ENCODE measurements around the gene RNF208.
A peak's percentile ranks its signal among the peaks of the same experiment; 100 is the strongest.
"Not testable (repeated sequence)": the region's sequence is repeated elsewhere in the genome, so short reads cannot be mapped to it uniquely, and the experiment has no call there.

The RNF208 gene

GRCh38 chr9:137253717-137254623 is 31.9 kb upstream of the RNF208 start:
- DNase-seq = no peak

DNA sequence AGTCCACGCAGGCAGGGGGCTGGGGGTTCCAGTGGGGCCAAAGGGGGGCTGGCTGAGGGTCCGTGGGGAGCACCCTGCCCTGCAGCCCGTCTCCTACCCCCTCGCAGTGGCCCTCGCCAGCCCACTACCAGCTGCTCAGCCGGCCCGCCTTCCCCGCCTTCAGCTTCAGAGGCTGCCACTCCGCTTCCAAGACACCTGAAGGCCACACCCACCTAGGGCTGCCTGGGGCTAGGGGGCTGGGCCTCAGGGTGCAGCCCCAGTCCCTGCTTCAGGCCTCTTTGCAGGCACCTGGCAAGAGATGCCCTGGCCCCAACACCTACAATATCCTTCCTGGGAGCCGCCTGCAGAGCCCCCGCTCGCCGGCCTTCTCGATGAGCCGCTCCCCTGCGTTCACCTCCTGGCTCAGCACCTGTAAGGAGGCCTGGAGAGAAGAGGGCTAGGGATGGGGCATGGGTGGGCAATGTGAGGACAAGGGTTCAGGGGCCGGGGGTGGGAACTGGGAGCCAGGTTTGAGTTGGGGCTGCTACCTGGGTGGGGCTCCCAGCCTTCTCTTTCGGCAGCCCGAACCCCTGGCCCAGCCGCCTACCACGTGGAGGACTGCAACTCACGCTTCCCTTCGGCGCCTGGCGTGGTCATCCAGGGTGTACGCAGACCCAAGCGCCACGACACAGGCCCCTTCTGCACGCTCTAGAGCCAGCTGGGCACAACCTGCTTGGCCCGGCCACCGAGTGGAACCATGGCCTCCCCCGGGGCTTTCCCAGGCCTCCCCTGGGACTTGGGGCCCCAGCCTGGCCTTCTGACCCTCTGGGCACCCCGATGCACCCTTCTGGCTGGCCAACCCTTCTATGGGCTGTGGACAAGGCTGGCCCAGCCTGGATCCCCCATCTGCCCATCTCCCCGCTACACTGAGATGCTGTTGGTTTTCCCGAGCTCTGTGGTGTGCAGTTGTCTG is 30.8 kb upstream of the RNF208 start:
- no peak for DNase-seq

GRCh38 chr9:137251490-137252268 is 29.6 kb upstream of the RNF208 start:
- no peak for DNase-seq

- no peak for DNase-seq
These were observed 29.1 kb upstream of the RNF208 start, which contains the start of gene STPG3 for GRCh38 chr9:137251194-137251461. STPG3 (plus strand) TSS chr9:137251286; CDS start chr9:137251287, 1 bp downstream.

- no peak for DNase-seq
These were observed 28.5 kb upstream of the RNF208 start for GRCh38 chr9:137250329-137251193.

GRCh38 chr9:137247916-137248175 is 25.8 kb upstream of the RNF208 start:
- no peak for DNase-seq

- no peak for DNase-seq
These were observed 25.3 kb upstream of the RNF208 start for GRCh38 chr9:137247135-137247915.

GRCh38 chr9:137245450-137246421 is 23.7 kb upstream of the RNF208 start:
- no peak for DNase-seq

- DNase-seq = peak; percentile 35
These were observed 22.7 kb upstream of the RNF208 start for GRCh38 chr9:137244486-137245449.

DNA sequence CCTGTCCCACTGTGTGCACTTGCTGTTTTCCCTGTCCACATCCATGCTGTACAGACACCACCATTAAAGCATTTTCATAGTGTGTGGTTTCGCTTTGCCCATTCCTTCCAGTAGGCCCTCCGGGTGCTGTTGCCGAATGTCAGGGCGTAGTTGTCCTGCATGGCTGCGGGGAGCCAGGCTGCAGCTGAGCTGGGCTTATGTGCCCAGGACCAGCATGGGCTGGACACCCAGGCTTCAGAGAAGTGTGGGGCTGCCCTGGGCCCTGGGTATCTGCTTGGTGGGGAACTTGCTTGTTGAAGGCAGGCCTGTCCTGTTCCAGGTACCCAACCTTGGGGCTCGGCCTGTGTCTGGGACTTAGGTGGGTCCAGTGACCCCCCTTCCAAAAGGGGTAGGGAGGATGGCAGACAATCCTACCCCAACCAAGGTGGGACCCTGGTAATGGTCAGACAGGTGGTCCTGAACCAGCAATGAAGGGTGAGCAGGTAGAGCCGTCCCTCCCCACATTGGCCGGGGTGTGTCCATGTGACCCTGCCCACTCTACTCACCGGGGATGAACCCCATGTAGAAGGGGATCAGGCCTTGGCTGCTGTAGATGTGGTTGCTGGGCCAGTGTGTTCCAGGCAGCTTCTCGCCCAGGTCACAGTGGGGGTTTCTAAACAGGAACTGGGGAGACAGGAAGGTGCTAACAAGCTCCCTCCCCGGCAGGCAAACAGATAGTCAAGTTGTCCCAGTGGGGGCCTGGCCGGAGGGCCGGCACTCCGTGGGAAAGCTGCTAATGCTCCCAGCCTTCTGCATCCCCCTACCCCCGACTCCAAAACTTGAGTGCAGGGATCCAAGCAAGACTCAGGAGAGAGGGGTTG is 21.8 kb upstream of the RNF208 start:
- no peak for DNase-seq

DNA sequence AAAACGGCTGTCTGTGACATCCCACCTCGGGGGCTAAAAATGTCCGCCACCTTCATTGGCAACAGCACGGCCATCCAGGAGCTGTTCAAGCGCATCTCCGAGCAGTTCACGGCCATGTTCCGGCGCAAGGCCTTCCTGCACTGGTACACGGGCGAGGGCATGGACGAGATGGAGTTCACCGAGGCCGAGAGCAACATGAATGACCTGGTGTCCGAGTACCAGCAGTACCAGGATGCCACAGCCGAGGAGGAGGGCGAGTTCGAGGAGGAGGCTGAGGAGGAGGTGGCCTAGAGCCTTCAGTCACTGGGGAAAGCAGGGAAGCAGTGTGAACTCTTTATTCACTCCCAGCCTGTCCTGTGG is 21.2 kb upstream of the RNF208 start:
- DNase-seq = not testable (repeated sequence)

- DNase-seq = no peak
These were observed 20.5 kb upstream of the RNF208 start for GRCh38 chr9:137242269-137243203.

GRCh38 chr9:137241490-137242268 is 19.6 kb upstream of the RNF208 start:
- peak; percentile 66 for DNase-seq

GRCh38 chr9:137240841-137241489 is 18.9 kb upstream of the RNF208 start, which contains the start of gene TUBB4B:
TUBB4B (plus strand) TSS chr9:137241287; CDS start chr9:137241361, 74 bp downstream.
- peak; percentile 99 for DNase-seq

DNA sequence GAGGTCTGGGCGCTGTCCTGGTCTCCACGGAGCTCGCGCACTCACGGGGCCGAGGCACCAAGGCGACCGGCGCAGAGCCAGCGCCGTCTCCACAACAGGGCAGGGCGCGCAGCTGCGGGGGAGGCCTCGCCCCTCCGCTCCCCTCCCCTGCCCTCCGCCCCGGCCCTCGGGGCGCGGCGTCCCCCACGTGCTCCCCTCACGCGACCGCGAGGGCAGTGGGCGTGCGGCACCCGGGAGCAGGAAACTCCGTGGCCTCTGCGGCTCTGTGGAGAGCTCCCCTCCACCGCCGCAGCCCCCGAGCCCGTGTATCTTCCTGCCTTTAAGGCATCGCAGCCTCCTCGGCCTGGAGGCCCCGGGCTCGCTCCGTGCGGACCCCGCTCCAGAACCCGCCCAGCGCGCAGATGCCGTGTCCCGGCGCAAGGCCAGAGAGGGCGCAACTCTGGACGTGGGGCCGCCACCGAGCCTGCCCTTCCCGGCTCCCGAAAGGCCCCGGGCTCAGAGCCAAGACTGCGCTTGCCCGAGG is 18.3 kb upstream of the RNF208 start:
- DNase-seq = no peak

Measured in retina (tissue), 1 donor.